IMR-90 (cell line): ENCODE data around the gene MAB21L2.
"Not testable (repeated sequence)": the region's sequence is repeated elsewhere in the genome, so short reads cannot be mapped to it uniquely, and the experiment has no call there.

Experiments used
- BHLHE40 ChIP-seq: fragments of 150-350 bp; IDR thresholded peaks from 2 replicates; pipeline ENCODE4 v1.6.1; 2016; ENCODE audit warnings: mild to moderate bottlenecking, low read depth, low read length
- CEBPB ChIP-seq: IDR thresholded peaks from 2 replicates; pipeline ENCODE4 v1.6.1; 2012; ENCODE audit warnings: low read depth, low read length, improper control_type of control experiment
- CHD1 ChIP-seq: IDR thresholded peaks from 2 replicates; pipeline ENCODE4 v1.6.1; 2012; ENCODE audit warnings: low read depth, low read length, improper control_type of control experiment
- CTCF ChIP-seq: conservative IDR thresholded peaks from 2 replicates; pipeline ENCODE4 v1.5.1; 2012; ENCODE audit warnings: mild to moderate bottlenecking, low read depth, low read length, improper control_type of control experiment
- MAFK ChIP-seq: IDR thresholded peaks from 2 replicates; pipeline ENCODE4 v1.6.1; 2012; ENCODE audit warnings: low read depth, low read length, improper control_type of control experiment
- MXI1 ChIP-seq: IDR thresholded peaks from 2 replicates; pipeline ENCODE4 v1.6.1; 2012; ENCODE audit warnings: low read depth, mild to moderate bottlenecking, low read length, moderate library complexity, borderline replicate concordance
- POLR2A ChIP-seq: IDR thresholded peaks from 2 replicates; pipeline ENCODE4 v1.6.1; 2012; ENCODE audit warnings: mild to moderate bottlenecking, low read depth, low read length
- RAD21 ChIP-seq: IDR thresholded peaks from 2 replicates; pipeline ENCODE4 v1.6.1; 2012; ENCODE audit warnings: low read length, improper control_type of control experiment
- RCOR1 ChIP-seq: IDR thresholded peaks from 2 replicates; pipeline ENCODE4 v1.6.1; 2012; ENCODE audit warnings: mild to moderate bottlenecking, low read length, improper control_type of control experiment; ENCODE audit not compliant: insufficient replicate concordance

GRCh38 chr4:150557811-150558210, 24.1 kb upstream of the MAB21L2 start:
- TF ChIP-seq CTCF, POLR2A, BHLHE40, CHD1, RAD21, CEBPB, RCOR1, MXI1, MAFK: not testable (repeated sequence)
